IgD-negative memory B cell (primary cell): ENCODE results near the gene GOSR2. TPM values are rescaled to one million over a fixed set of nuclear protein-coding genes. Genes with fewer than 3 reads are reported as not detected.

Experiments used
- H3K27ac Mint-ChIP-seq, 3 donors: one replicate each; pipeline ENCODE4 v1.8.0; 2020 to 2022; ENCODE audit warnings: mild to moderate bottlenecking in 3 of 3, mixed read lengths in 3 of 3, moderate library complexity in 1 of 3
- H3K27me3 Mint-ChIP-seq: one replicate; pipeline ENCODE4 v1.8.0; 2021; ENCODE audit warnings: mixed read lengths
- H3K36me3 Mint-ChIP-seq: one replicate; pipeline ENCODE4 v1.8.0; 2020; ENCODE audit warnings: mild to moderate bottlenecking, mixed read lengths
- H3K4me1 Mint-ChIP-seq, 3 donors: one replicate each; pipeline ENCODE4 v1.8.0; 2020 to 2022; ENCODE audit warnings: mixed read lengths in 3 of 3, mild to moderate bottlenecking in 1 of 3
- H3K4me3 Mint-ChIP-seq, 4 donors: one replicate each; pipeline ENCODE4 v1.8.0; 2020 to 2022; ENCODE audit warnings: mild to moderate bottlenecking in 4 of 4, mixed read lengths in 4 of 4, moderate library complexity in 3 of 4
- H3K9me3 Mint-ChIP-seq, 3 donors: one replicate each; pipeline ENCODE4 v1.8.0; 2020 to 2021; ENCODE audit warnings: mixed read lengths in 3 of 3, mild to moderate bottlenecking in 1 of 3
- polyA plus RNA-seq: library from polyadenylated mRNA; unstranded; fragments of 300-500 nt; fragmentation: Illumina TruSeq; gene quantifications from one replicate; pipeline ENCODE4 v1.2.3, GENCODE V29; 2021

The GOSR2 gene
- polyA plus RNA-seq, result 49.2 TPM

- H3K4me1 Mint-ChIP-seq, result peaks cover 27 to 45% (median 43%) of the 10 kb centered on the region in 3 donors
- peak within 1 kb of the TSS; percentile 91 to 99 (median 94) for H3K4me3 Mint-ChIP-seq
- peaks cover 2% of the 10 kb centered on the region for H3K36me3 Mint-ChIP-seq
- no peaks in the 10 kb centered on the region for H3K9me3 Mint-ChIP-seq
- peak within 1 kb of the TSS; percentile 96 to 100 (median 99) for H3K27ac Mint-ChIP-seq
- H3K27me3 Mint-ChIP-seq, result no peaks in the 10 kb centered on the region
These were observed at the start of gene GOSR2 for GRCh38 chr17:46922804-46923635. TSS of gene GOSR2 (plus strand) at chr17:46923160. CDS start at chr17:46923193, 33 bp downstream.

DNA sequence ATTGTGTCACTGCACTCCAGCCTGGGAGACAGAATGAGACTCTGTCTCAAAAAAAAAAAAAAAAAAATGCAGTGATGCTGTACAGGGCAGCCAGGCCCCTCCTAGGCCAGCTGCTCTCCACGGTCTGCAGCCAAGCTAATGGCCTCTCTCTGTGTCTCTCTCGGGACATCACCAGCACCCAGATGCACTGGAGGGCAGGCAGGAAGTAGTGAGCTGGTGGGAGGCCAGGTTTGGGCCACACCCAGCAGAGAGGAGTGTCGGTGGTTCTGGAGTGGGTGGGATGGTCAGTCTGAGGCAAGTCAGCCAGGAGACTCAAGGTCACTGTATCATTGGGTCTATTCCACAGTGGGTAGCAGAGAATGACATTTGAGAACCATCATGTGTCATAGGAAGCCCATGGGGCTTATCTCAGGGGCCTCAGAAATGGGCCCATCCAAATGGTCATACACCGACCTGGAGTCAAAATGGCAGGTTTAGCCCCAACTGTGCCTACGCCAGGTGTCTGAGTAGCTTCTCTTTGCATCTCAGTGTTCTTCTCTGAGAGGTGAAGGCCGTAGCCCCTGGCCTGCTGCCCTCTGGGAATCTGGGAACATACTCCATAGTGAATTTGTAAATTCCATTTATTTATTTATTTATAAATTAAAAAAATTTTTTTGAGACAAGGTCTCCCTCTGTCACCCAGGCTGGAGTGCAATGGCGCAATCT is 48.9 kb upstream of the GOSR2 start:
- no peaks in the 10 kb centered on the region for H3K9me3 Mint-ChIP-seq

DNA sequence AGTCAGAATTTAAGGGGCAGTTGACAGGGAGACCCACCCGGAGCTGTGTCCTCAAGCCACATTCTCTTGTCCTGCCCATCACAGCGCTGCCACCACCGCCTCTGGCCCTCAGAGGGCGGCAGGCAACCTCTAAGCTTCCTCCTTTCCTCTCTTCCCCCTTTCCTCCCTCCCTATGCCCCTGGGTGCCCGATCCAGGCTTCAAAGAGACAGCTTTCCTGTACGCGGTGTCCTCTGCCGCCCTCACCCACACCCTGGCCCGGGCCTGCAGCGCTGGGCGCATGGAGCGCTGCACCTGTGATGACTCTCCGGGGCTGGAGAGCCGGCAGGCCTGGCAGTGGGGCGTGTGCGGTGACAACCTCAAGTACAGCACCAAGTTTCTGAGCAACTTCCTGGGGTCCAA is 48.1 kb upstream of the GOSR2 start:
- peaks cover under 1% of the 10 kb centered on the region for H3K27me3 Mint-ChIP-seq
- H3K36me3 Mint-ChIP-seq, result no peaks in the 10 kb centered on the region
- H3K9me3 Mint-ChIP-seq, result no peaks in the 10 kb centered on the region
- H3K4me1 Mint-ChIP-seq, result peaks cover 0 to 5% (median 0%) of the 10 kb centered on the region in 3 donors
- H3K27ac Mint-ChIP-seq, result peak overlapping the region in 1 of 3 donors; percentile 87
- no peak overlapping the region for H3K4me3 Mint-ChIP-seq

More for the DNA sequence above, 48.9 kb upstream of the GOSR2 start:
- H3K36me3 Mint-ChIP-seq, result no peaks in the 10 kb centered on the region
- no peaks in the 10 kb centered on the region for H3K27me3 Mint-ChIP-seq
- no peak overlapping the region for H3K27ac Mint-ChIP-seq
- peaks cover 0 to 5% (median 0%) of the 10 kb centered on the region in 3 donors for H3K4me1 Mint-ChIP-seq
- H3K4me3 Mint-ChIP-seq, result no peak overlapping the region

GRCh38 chr17:46875849-46876352 is 47.1 kb upstream of the GOSR2 start:
- Mint-ChIP-seq H3K4me3 (no peak overlapping the region), H3K36me3 (no peaks in the 10 kb centered on the region), H3K27ac (peak overlapping the region in 1 of 3 donors; percentile 87), H3K9me3 (no peaks in the 10 kb centered on the region), H3K27me3 (peaks cover 3% of the 10 kb centered on the region), H3K4me1 (peaks cover 0 to 5% (median 0%) of the 10 kb centered on the region in 3 donors)

GRCh38 chr17:46876353-46876887 is 46.5 kb upstream of the GOSR2 start:
- Mint-ChIP-seq H3K36me3 (no peaks in the 10 kb centered on the region), H3K27ac (no peak overlapping the region), H3K27me3 (peaks cover 3% of the 10 kb centered on the region), H3K4me1 (peaks cover 0 to 5% (median 0%) of the 10 kb centered on the region in 3 donors), H3K4me3 (no peak overlapping the region), H3K9me3 (no peaks in the 10 kb centered on the region)

DNA sequence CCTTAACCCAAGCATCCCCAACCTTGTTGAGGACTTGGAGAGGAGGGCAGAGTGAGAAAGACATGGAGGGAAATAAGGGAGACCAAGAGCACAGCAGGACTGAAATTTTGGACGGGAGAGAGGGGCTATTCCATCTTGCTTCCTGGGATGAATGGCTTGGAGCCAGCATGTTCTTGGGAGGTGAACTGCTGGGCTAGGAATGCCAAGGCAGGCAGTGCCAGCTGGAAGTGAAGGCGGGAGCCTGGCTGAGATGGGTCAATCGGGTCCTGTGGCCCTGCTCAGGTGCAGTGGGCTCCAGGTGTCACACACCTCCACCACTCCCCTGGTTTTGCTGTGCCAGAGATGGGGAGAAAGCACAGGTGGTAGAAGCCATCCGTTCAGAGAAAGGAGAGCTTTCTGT is 46.0 kb upstream of the GOSR2 start:
- Mint-ChIP-seq H3K4me3 (no peak overlapping the region), H3K27ac (no peak overlapping the region), H3K27me3 (peaks cover 4% of the 10 kb centered on the region), H3K36me3 (no peaks in the 10 kb centered on the region), H3K4me1 (peaks cover 0 to 5% (median 0%) of the 10 kb centered on the region in 3 donors), H3K9me3 (no peaks in the 10 kb centered on the region)

DNA sequence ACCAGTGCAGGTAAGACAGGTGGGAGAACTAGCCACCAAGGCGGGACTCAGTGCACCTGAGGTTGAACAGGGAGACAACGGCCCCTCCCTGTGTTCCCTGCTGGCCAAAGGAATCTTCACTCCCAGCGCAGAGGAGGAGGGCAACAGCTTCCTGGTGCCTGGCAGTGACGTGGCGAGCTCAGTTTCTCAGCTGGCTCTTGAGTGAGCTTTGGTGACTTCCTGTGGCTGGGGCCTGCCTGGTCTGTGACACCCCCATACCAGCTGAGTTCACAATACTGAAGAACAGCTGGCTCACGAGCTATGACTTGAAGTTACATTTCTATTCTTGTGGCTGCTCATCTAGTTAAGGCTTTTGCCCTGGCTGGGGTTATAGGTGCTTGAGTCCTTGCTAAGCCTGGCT is 45.5 kb upstream of the GOSR2 start:
- Mint-ChIP-seq H3K27ac (no peak overlapping the region), H3K36me3 (no peaks in the 10 kb centered on the region), H3K4me1 (peaks cover 0 to 5% (median 0%) of the 10 kb centered on the region in 3 donors), H3K4me3 (no peak overlapping the region), H3K27me3 (peaks cover 4% of the 10 kb centered on the region), H3K9me3 (no peaks in the 10 kb centered on the region)

- Mint-ChIP-seq H3K36me3 (no peaks in the 10 kb centered on the region), H3K9me3 (no peaks in the 10 kb centered on the region), H3K27me3 (peaks cover 4% of the 10 kb centered on the region), H3K27ac (no peak overlapping the region), H3K4me1 (peaks cover 0 to 5% (median 0%) of the 10 kb centered on the region in 3 donors), H3K4me3 (no peak overlapping the region)
These were observed 44.9 kb upstream of the GOSR2 start for GRCh38 chr17:46878055-46878454.

GRCh38 chr17:46879101-46879500 is 43.9 kb upstream of the GOSR2 start:
- Mint-ChIP-seq H3K36me3 (no peaks in the 10 kb centered on the region), H3K27ac (no peak overlapping the region), H3K4me1 (peaks cover 0 to 5% (median 0%) of the 10 kb centered on the region in 3 donors), H3K27me3 (peaks cover 4% of the 10 kb centered on the region), H3K9me3 (no peaks in the 10 kb centered on the region), H3K4me3 (no peak overlapping the region)

DNA sequence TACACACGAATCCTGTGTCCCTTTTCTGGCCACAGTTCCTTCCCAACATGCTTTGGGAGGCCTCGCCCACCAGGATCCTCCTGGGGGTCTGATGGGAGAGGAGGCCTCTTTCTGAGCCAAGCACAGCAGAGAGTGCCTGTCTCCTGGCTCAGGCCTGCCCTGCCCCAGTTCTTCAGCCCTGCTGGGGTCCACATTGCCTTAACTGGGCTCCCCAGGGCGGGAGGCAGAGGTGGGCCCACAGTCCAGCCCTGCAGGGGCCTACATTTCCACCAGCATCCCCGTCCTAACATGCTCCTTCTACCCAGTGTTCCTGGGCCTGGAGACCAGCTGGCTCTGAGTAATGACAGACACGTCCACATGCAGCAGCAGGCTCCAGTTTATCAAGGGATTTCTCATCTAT is 41.9 kb upstream of the GOSR2 start:
- H3K36me3 Mint-ChIP-seq, result no peaks in the 10 kb centered on the region
- no peak overlapping the region for H3K4me3 Mint-ChIP-seq
- no peak overlapping the region for H3K27ac Mint-ChIP-seq
- no peaks in the 10 kb centered on the region for H3K4me1 Mint-ChIP-seq
- H3K27me3 Mint-ChIP-seq, result peaks cover 11% of the 10 kb centered on the region
- no peaks in the 10 kb centered on the region for H3K9me3 Mint-ChIP-seq

- Mint-ChIP-seq H3K27me3 (peaks cover 14% of the 10 kb centered on the region), H3K27ac (peak overlapping the region in 1 of 3 donors; percentile 53), H3K4me3 (no peak overlapping the region), H3K9me3 (no peaks in the 10 kb centered on the region), H3K36me3 (no peaks in the 10 kb centered on the region), H3K4me1 (no peaks in the 10 kb centered on the region)
These were observed 40.3 kb upstream of the GOSR2 start for GRCh38 chr17:46882666-46883065.

- H3K36me3 Mint-ChIP-seq, result no peaks in the 10 kb centered on the region
- H3K27ac Mint-ChIP-seq, result no peak overlapping the region
- H3K4me3 Mint-ChIP-seq, result no peak overlapping the region
- no peaks in the 10 kb centered on the region for H3K4me1 Mint-ChIP-seq
- H3K9me3 Mint-ChIP-seq, result no peaks in the 10 kb centered on the region
- peaks cover 18% of the 10 kb centered on the region for H3K27me3 Mint-ChIP-seq
These were observed 39.0 kb upstream of the GOSR2 start for GRCh38 chr17:46883871-46884520.

GRCh38 chr17:46884552-46884951 is 38.4 kb upstream of the GOSR2 start:
- Mint-ChIP-seq H3K36me3 (no peaks in the 10 kb centered on the region), H3K4me1 (no peaks in the 10 kb centered on the region), H3K9me3 (no peaks in the 10 kb centered on the region), H3K4me3 (no peak overlapping the region), H3K27me3 (peaks cover 18% of the 10 kb centered on the region), H3K27ac (no peak overlapping the region)

DNA sequence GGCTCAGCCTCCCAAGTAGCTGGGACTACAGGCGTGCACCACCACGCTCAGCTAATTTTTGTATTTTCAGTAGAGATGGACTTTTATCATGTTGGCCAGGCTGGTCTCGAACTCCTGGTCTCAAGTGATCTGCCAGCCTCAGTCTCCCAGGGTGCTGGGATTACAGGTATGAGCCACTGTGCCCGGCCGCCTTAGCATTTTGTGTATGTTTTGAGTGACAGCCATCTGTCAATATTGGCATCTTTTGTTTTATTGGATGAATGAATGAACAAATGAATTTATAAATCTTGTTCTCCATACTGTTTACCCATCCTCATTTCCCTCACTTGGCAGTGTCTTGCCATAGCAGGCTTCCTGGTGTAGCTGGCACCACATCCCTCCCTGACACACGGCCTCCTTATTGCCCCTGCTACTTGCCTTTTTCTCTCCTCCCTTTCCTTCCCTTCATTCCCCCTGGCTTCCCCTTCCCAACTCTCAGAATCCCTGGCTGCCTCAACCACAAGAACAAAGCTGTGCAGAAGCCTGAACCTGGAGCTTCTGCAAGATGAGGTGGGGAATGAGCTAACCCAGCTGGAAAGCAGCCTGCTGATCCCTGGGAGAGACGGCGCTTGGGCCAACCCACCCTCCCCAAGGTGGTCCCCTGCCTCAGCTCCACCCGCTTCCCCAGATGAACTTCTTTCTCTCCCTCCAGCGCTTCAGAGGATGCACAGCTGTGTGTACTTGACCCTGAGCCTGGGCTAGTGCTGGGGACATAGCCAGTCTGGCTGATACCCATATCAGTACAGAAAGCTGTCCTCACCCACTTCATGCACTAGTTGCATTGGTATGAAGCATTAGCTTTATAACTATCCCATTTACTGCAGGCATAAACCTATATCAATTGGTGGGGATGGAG is 37.3 kb upstream of the GOSR2 start:
- H3K27ac Mint-ChIP-seq, result no peak overlapping the region
- peaks cover 16% of the 10 kb centered on the region for H3K27me3 Mint-ChIP-seq
- H3K4me3 Mint-ChIP-seq, result no peak overlapping the region
- no peaks in the 10 kb centered on the region for H3K36me3 Mint-ChIP-seq
- H3K4me1 Mint-ChIP-seq, result no peaks in the 10 kb centered on the region
- H3K9me3 Mint-ChIP-seq, result no peaks in the 10 kb centered on the region
